Natural killer cell (primary cell): ENCODE results near the gene SRGN. TPM values are rescaled to one million over a fixed set of nuclear protein-coding genes. Genes with fewer than 3 reads are reported as not detected.
A peak's percentile ranks its signal among the peaks of the same experiment; 100 is the strongest.

ENCODE experiments used
- ATAC-seq, 3 donors: fragments of 150-1000 bp in 2 of 3; fragments of 200-7000 bp in 1 of 3; cut with Tn5 transposase; 1 replicate in 1 of 3; 2 replicates in 2 of 3; pipeline ENCODE4 v1.10.0; 2021; ENCODE audit warnings: mild to moderate bottlenecking in 2 of 3, moderate library complexity in 2 of 3
- DNase-seq, 2 donors: peaks; one replicate each; pipeline versions ENCODE4 v3.0.0 to v3.0.0-alpha.2; 2013 to 2021; ENCODE audit warnings: mixed read lengths in 1 of 2
- H3K27ac ChIP-seq: one replicate; pipeline ENCODE4 v1.5.1; 2013; ENCODE audit warnings: mild to moderate bottlenecking, low read length
- H3K27me3 ChIP-seq: one replicate; pipeline ENCODE4 v1.6.1; 2013; ENCODE audit warnings: low read length; ENCODE audit not compliant: control insufficient read depth, insufficient read depth
- H3K36me3 ChIP-seq: one replicate; pipeline ENCODE4 v1.6.1; 2013; ENCODE audit warnings: low read length; ENCODE audit not compliant: control insufficient read depth, insufficient read depth
- H3K4me1 ChIP-seq: one replicate; pipeline ENCODE4 v1.6.1; 2013; ENCODE audit warnings: low read length; ENCODE audit not compliant: control insufficient read depth, insufficient read depth
- H3K4me3 ChIP-seq: one replicate; pipeline ENCODE4 v1.5.1; 2013; ENCODE audit warnings: low read length
- H3K9me3 ChIP-seq: one replicate; pipeline ENCODE4 v1.6.1; 2013; ENCODE audit warnings: low read length; ENCODE audit not compliant: control insufficient read depth, insufficient read depth
- H3K27ac Mint-ChIP-seq, 2 donors: one replicate each; pipeline ENCODE4 v1.8.0; 2022; ENCODE audit warnings: mild to moderate bottlenecking in 2 of 2, mixed read lengths in 2 of 2, moderate library complexity in 1 of 2
- H3K27me3 Mint-ChIP-seq, 2 donors: one replicate each; pipeline ENCODE4 v1.8.0; 2022; ENCODE audit warnings: low read depth in 2 of 2, mixed read lengths in 2 of 2
- H3K36me3 Mint-ChIP-seq: one replicate; pipeline ENCODE4 v1.8.0; 2022; ENCODE audit warnings: mixed read lengths
- H3K4me1 Mint-ChIP-seq, 2 donors: one replicate each; pipeline ENCODE4 v1.8.0; 2022; ENCODE audit warnings: mixed read lengths in 2 of 2
- H3K4me3 Mint-ChIP-seq: one replicate; pipeline ENCODE4 v1.8.0; 2022; ENCODE audit warnings: mild to moderate bottlenecking, moderate library complexity, mixed read lengths
- H3K9me3 Mint-ChIP-seq, 2 donors: one replicate each; pipeline ENCODE4 v1.8.0; 2022; ENCODE audit warnings: mixed read lengths in 2 of 2
- WGBS: methylation state at CpG from one replicate; pipeline ENCODE4 v1.1.7; 2013; ENCODE audit warnings: missing lambda C conversion rate; ENCODE audit not compliant: insufficient coverage; 5-methylcytosine and 5-hydroxymethylcytosine counted together
- intact Hi-C: fragments of 100-400 bp; cut with micrococcal nuclease; formaldehyde crosslinking; loops from one replicate; pipeline ENCODE4 v1.14.2; 2022
- total RNA-seq, 4 donors: library from RNA; stranded (reverse); fragments of 120-200 nt in 1 of 4; gene quantifications; one replicate each; pipeline versions ENCODE4 v1.2.3 to v1.2.4, GENCODE V29; 2013 to 2022
- TF ChIP-seq, protein P1 (sequence below): fragments of 200-600 bp; IDR thresholded peaks from one replicate; pipeline ENCODE4 v1.8.0; 2022; ENCODE audit warnings: antibody characterized with exemption

Gene SRGN
- total RNA-seq, 3 donors from 2014 or later (not counting 1 experiment from before 2014, with no cell fraction given): 636 to 954 (median 778) TPM

GRCh38 chr10:69096045-69096444 lies 8.1 kb downstream of the SRGN start:
- no peaks in the 10 kb centered on the region for H3K27me3 Mint-ChIP-seq
- Histone ChIP-seq H3K4me3 (no peak overlapping the region), H3K4me1 (peaks cover 75% of the 10 kb centered on the region), H3K9me3 (no peaks in the 10 kb centered on the region), H3K27ac (peak overlapping the region; percentile 28), H3K27me3 (no peaks in the 10 kb centered on the region), H3K36me3 (peaks cover 42% of the 10 kb centered on the region)
- DNase-seq (no peak), ATAC-seq (no peak)
- peaks cover 62 to 70% of the 10 kb centered on the region in 2 donors for H3K4me1 Mint-ChIP-seq
- H3K36me3 Mint-ChIP-seq: peaks cover 8% of the 10 kb centered on the region
- WGBS: 0% methylated on average over 1 of the region's 2 CpGs
- intact Hi-C loops: no loop called here
- H3K4me3 Mint-ChIP-seq: peak overlapping the region; percentile 58
- peak overlapping the region; percentile 96 for H3K27ac Mint-ChIP-seq
- TF ChIP-seq, protein P1, sequence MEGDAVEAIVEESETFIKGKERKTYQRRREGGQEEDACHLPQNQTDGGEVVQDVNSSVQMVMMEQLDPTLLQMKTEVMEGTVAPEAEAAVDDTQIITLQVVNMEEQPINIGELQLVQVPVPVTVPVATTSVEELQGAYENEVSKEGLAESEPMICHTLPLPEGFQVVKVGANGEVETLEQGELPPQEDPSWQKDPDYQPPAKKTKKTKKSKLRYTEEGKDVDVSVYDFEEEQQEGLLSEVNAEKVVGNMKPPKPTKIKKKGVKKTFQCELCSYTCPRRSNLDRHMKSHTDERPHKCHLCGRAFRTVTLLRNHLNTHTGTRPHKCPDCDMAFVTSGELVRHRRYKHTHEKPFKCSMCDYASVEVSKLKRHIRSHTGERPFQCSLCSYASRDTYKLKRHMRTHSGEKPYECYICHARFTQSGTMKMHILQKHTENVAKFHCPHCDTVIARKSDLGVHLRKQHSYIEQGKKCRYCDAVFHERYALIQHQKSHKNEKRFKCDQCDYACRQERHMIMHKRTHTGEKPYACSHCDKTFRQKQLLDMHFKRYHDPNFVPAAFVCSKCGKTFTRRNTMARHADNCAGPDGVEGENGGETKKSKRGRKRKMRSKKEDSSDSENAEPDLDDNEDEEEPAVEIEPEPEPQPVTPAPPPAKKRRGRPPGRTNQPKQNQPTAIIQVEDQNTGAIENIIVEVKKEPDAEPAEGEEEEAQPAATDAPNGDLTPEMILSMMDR: no peak
- no peaks in the 10 kb centered on the region for H3K9me3 Mint-ChIP-seq

DNA sequence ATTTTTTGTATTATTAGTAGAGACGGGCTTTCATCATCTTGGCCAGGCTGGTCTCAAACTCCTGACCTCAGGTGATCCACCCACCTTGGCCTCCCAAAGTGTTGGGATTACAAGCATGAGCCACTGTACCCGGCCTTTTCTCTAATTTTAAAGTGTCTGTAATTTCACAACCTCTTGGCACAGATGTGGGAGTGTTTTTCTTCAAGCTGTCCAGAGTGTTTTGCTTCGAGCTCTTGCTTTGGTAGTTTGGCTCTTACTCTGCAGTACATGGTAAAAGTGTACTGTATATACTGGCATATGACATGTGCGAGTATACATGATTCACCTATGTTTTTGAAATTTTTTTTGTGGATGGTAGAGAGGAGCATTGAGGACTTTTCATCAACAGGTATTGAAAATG lies 9.8 kb downstream of the SRGN start:
- Histone ChIP-seq H3K27me3 (no peaks in the 10 kb centered on the region), H3K27ac (no peak overlapping the region), H3K4me3 (no peak overlapping the region), H3K36me3 (peaks cover 49% of the 10 kb centered on the region), H3K9me3 (no peaks in the 10 kb centered on the region), H3K4me1 (peaks cover 80% of the 10 kb centered on the region)
- intact Hi-C loops: no loop called here
- no peak for DNase-seq
- 77% methylated on average over 4 of the region's 4 CpGs for WGBS
- peaks cover 0 to 2% of the 10 kb centered on the region in 2 donors for H3K9me3 Mint-ChIP-seq
- no peak for ATAC-seq
- H3K36me3 Mint-ChIP-seq: peaks cover 16% of the 10 kb centered on the region
- peaks cover 70 to 81% of the 10 kb centered on the region in 2 donors for H3K4me1 Mint-ChIP-seq
- peak overlapping the region; percentile 71 to 95 for H3K27ac Mint-ChIP-seq
- H3K27me3 Mint-ChIP-seq: no peaks in the 10 kb centered on the region
- TF ChIP-seq, protein P1: no peak
- peak overlapping the region; percentile 76 for H3K4me3 Mint-ChIP-seq

- peak overlapping the region; percentile 95 to 96 for H3K27ac Mint-ChIP-seq
- DNase-seq: no peak
- peaks cover 71 to 78% of the 10 kb centered on the region in 2 donors for H3K4me1 Mint-ChIP-seq
- peaks cover 26% of the 10 kb centered on the region for H3K36me3 Mint-ChIP-seq
- TF ChIP-seq, protein P1: no peak
- H3K27me3 Mint-ChIP-seq: no peaks in the 10 kb centered on the region
- H3K9me3 Mint-ChIP-seq: peaks cover 0 to 2% of the 10 kb centered on the region in 2 donors
- H3K27ac ChIP-seq: no peak overlapping the region
- intact Hi-C loops: loop anchor here (2.0 kb wide), 1 partner anchor 24 kb away; the partner anchor contains the start of gene VPS26A
- ATAC-seq: no peak
- no peak overlapping the region for H3K4me3 ChIP-seq
- peaks cover 66% of the 10 kb centered on the region for H3K4me1 ChIP-seq
- H3K9me3 ChIP-seq: no peaks in the 10 kb centered on the region
- peak overlapping the region; percentile 85 for H3K4me3 Mint-ChIP-seq
- peaks cover 59% of the 10 kb centered on the region for H3K36me3 ChIP-seq
- no peaks in the 10 kb centered on the region for H3K27me3 ChIP-seq
- 88% methylated on average over 5 of the region's 7 CpGs for WGBS
These were observed 12.4 kb downstream of the SRGN start for GRCh38 chr10:69100136-69100872.
